Panc1 (cell line): Measurements from ENCODE around the gene CITED2. TPM values are rescaled to one million over a fixed set of nuclear protein-coding genes. Genes with fewer than 3 reads are reported as not detected.

Experiments
- ATAC-seq: fragments of 200-7000 bp; cut with Tn5 transposase; 2 replicates; pipeline ENCODE4 v1.9.1; 2020; ENCODE audit warnings: mild to moderate bottlenecking, moderate library complexity
- BruUV-seq: library from RNA; stranded (reverse); fragments of 400-500 nt; replicated peaks from 2 replicates; lab custom pipeline; 2021; lab: Mats Ljungman, UMichigan
- CTCF ChIA-PET: fragments of 300-600 bp; sonication (Branson Sonifier 250); formaldehyde crosslinking; loops from one replicate; lab custom pipeline; 2022; ENCODE audit warnings: antibody characterized with exemption; lab: Charles Lee
- POLR2A ChIA-PET: fragments of 300-600 bp; sonication (Branson Sonifier 250); formaldehyde crosslinking; loops from one replicate; lab custom pipeline; 2022; ENCODE audit warnings: antibody characterized with exemption; lab: Charles Lee
- DNase-seq: peaks from one replicate; pipeline ENCODE4 v3.0.0-alpha.2; 2010; ENCODE audit warnings: low read depth, low spot score
- H3K27ac ChIP-seq: 2 replicates; pipeline ENCODE4 v1.5.1; 2011; ENCODE audit warnings: mild to moderate bottlenecking, low read length, inconsistent platforms
- H3K27me3 ChIP-seq: fragments of 200-500 bp; sonication (Bioruptor generic); 2 replicates; pipeline ENCODE4 v1.6.0; 2014; ENCODE audit warnings: low read length, inconsistent platforms; ENCODE audit not compliant: control insufficient read depth, insufficient read depth
- H3K36me3 ChIP-seq: fragments of 200-500 bp; sonication (Bioruptor generic); 2 replicates; pipeline ENCODE4 v1.5.1; 2014; ENCODE audit warnings: inconsistent platforms, mild to moderate bottlenecking, low read length, moderate library complexity; ENCODE audit not compliant: control insufficient read depth, insufficient read depth
- H3K4me1 ChIP-seq: 2 replicates; pipeline ENCODE4 v1.5.1; 2011; ENCODE audit warnings: inconsistent platforms, mild to moderate bottlenecking, low read length, moderate library complexity; ENCODE audit not compliant: control insufficient read depth, insufficient read depth
- H3K4me3 ChIP-seq, 2 experiments: 2 replicates each; pipeline ENCODE4 v1.5.1; 2011 to 2012; ENCODE audit warnings: low read depth in 2 of 2, low read length in 2 of 2, mild to moderate bottlenecking in 2 of 2, inconsistent platforms in 1 of 2, moderate library complexity in 1 of 2
- H3K9me3 ChIP-seq: fragments of 200-500 bp; sonication (Bioruptor generic); 2 replicates; pipeline ENCODE4 v1.5.1; 2014; ENCODE audit warnings: low read depth, mild to moderate bottlenecking, inconsistent platforms, low read length, moderate library complexity; ENCODE audit not compliant: control insufficient read depth, insufficient read depth
- CTCF ChIP-seq: fragments of 450-650 bp; IDR thresholded peaks from 2 replicates; pipeline ENCODE4 v1.5.1; 2017; ENCODE audit warnings: mild to moderate bottlenecking
- POLR2AphosphoS5 ChIP-seq: IDR thresholded peaks from 2 replicates; pipeline ENCODE4 v1.6.1; 2012; ENCODE audit warnings: mild to moderate bottlenecking, low read depth, low read length, moderate library complexity
- REST ChIP-seq, 2 experiments: IDR thresholded peaks; 2 replicates each; pipeline ENCODE4 v1.6.1; 2011 to 2012; ENCODE audit warnings: low read depth in 2 of 2, control low read depth in 1 of 2, low read length in 1 of 2, mild to moderate bottlenecking in 1 of 2, moderate library complexity in 1 of 2; ENCODE audit not compliant: insufficient read depth in 1 of 2
- SIN3A ChIP-seq: IDR thresholded peaks from 2 replicates; pipeline ENCODE4 v1.6.1; 2012; ENCODE audit warnings: low read depth, mild to moderate bottlenecking, low read length, moderate library complexity, borderline replicate concordance; ENCODE audit not compliant: insufficient read depth
- TCF7L2 ChIP-seq: IDR thresholded peaks from 2 replicates; pipeline ENCODE4 v1.6.1; 2011; ENCODE audit warnings: mild to moderate bottlenecking, low read depth, low read length, inconsistent platforms
- in situ Hi-C: cut with HindIII; loops from 2 replicates; pipeline ENCODE4 v1.10.0; 2016; ENCODE audit warnings: low sequenced_read_pairs, low pct_unique_long_range_greater_than_20kb
- intact Hi-C: fragments of 100-400 bp; cut with micrococcal nuclease; formaldehyde crosslinking; loops from one replicate; pipeline ENCODE4 v1.10.0; 2022; ENCODE audit not compliant: unreplicated experiment
- total RNA-seq: library from RNA; stranded (reverse); gene quantifications from one replicate; pipeline ENCODE4 v1.2.1, GENCODE V29; 2021; ENCODE audit not compliant: unreplicated experiment

The CITED2 gene
- total RNA-seq, 1 experiment from 2014 or later: 210 TPM

- DNase-seq: no peak
- H3K4me3 ChIP-seq: no peak overlapping the region
- no peaks in the 10 kb centered on the region for H3K9me3 ChIP-seq
- in situ Hi-C loops (no loop called here), intact Hi-C loops (no loop called here)
- no peaks in the 10 kb centered on the region for H3K4me1 ChIP-seq
- no peaks in the 10 kb centered on the region for H3K36me3 ChIP-seq
- BruUV-seq: no TSS peak
- POLR2A ChIA-PET: no interaction called here
- CTCF ChIA-PET: no interaction called here
- no peaks in the 10 kb centered on the region for H3K27me3 ChIP-seq
- no peak overlapping the region; the same call in 1 of the 2 replicates for H3K27ac ChIP-seq
- no peak for TF ChIP-seq TCF7L2
- TF ChIP-seq SIN3A: no peak
- no peak for TF ChIP-seq POLR2AphosphoS5
- TF ChIP-seq REST (IDR thresholded peaks at IDR 0.05; ENCODE audit: insufficient read depth in 1 of 2, low read depth in 2 of 2, low read length in 1 of 2): no peak
- no peak for TF ChIP-seq CTCF
- ATAC-seq: no peak
Observed at GRCh38 chr6:139409026-139409425, 34.6 kb upstream of the CITED2 start.

- ATAC-seq: no peak
- H3K4me1 ChIP-seq: no peaks in the 10 kb centered on the region
- H3K36me3 ChIP-seq: no peaks in the 10 kb centered on the region
- no TSS peak for BruUV-seq
- intact Hi-C loops: no loop called here
- peak; percentile 71 for DNase-seq
- TF ChIP-seq CTCF (no peak), SIN3A (no peak), TCF7L2 (no peak), REST (IDR thresholded peaks at IDR 0.05; ENCODE audit: insufficient read depth in 1 of 2, low read depth in 2 of 2, low read length in 1 of 2) (no peak), POLR2AphosphoS5 (no peak)
- no peak overlapping the region for H3K4me3 ChIP-seq
- no peak overlapping the region for H3K27ac ChIP-seq
- in situ Hi-C loops: no loop called here
- ChIA-PET POLR2A (no interaction called here), CTCF (no interaction called here)
- no peaks in the 10 kb centered on the region for H3K9me3 ChIP-seq
- H3K27me3 ChIP-seq: no peaks in the 10 kb centered on the region
Observed at GRCh38 chr6:139407718-139408222, 33.3 kb upstream of the CITED2 start.
